Glomerular visceral epithelial cell (primary cell): ENCODE results near the gene STOML1.

Experiments
- DNase-seq: peaks from one replicate; pipeline ENCODE4 v3.0.0-alpha.2; 2016; ENCODE audit errors: extremely low spot score

STOML1 gene, protein sequence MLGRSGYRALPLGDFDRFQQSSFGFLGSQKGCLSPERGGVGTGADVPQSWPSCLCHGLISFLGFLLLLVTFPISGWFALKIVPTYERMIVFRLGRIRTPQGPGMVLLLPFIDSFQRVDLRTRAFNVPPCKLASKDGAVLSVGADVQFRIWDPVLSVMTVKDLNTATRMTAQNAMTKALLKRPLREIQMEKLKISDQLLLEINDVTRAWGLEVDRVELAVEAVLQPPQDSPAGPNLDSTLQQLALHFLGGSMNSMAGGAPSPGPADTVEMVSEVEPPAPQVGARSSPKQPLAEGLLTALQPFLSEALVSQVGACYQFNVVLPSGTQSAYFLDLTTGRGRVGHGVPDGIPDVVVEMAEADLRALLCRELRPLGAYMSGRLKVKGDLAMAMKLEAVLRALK

DNA sequence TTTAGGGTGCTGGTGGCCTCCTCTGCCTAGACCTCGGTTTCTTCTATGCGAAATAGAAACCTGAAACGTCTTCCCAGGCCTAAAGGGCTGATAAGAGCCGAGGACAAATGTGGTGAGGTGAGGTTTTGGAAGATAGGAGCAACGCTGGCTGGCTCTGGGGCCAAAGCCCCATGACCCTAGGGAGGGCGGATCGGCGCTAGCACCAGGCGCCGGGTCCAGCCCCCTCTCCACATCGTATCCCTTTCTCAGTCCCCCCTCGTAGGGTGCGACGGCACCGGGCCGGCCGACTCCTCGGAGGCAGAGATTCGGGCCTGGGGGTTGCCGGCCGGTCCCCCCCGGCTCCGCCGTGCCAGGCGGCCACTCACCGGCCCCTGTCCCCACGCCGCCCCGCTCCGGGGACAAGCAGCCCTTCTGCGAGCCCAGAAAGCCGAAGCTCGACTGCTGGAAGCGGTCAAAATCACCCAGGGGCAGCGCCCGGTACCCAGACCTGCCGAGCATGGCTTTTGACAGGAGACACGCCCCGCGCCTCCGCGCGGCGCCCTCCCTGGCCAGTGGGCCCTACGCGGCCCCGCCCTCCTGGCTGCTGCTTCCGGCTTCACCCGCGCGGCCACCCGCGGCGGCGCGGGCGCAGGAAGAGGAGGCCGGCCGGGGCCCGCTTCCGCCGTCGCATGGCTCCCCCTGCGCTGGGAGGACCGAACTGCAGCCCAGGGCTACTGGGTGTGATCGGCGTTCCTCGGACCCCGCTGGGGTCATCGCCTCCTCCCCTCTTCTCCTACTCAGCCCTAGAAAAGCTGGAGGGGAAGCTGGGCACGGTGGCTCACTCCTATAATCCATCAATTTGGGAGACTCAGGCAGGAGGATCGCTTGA is at the start of gene STOML1:
Gene STOML1, minus strand, starts transcription at position 570 of the 868 bp plus-strand sequence. Its CDS starts 72 bp downstream, at position 498.
- peak; percentile 95 for DNase-seq

DNA sequence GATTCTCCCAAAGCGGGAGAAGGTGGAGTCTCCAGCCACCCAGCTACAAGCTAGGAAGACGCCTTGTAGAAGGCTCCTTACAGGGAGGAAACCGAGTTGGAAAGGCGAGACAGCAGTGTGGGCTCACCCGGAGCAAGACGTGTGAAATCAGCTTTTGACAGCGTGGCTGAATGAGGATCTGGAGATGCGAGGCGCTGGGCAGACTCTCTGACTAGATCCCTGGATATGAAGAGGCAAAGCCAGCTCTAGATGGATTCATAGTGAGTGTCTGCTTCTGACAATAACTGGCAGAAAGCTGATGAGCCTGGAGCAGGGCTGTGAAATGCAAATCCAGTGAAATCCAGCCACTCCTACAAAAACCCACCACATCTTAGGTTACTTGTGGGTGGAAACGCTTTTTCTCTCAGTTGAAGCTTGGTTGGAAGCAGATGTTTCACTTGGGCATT is 49.2 kb upstream of the STOML1 start:
- DNase-seq = no peak

DNA sequence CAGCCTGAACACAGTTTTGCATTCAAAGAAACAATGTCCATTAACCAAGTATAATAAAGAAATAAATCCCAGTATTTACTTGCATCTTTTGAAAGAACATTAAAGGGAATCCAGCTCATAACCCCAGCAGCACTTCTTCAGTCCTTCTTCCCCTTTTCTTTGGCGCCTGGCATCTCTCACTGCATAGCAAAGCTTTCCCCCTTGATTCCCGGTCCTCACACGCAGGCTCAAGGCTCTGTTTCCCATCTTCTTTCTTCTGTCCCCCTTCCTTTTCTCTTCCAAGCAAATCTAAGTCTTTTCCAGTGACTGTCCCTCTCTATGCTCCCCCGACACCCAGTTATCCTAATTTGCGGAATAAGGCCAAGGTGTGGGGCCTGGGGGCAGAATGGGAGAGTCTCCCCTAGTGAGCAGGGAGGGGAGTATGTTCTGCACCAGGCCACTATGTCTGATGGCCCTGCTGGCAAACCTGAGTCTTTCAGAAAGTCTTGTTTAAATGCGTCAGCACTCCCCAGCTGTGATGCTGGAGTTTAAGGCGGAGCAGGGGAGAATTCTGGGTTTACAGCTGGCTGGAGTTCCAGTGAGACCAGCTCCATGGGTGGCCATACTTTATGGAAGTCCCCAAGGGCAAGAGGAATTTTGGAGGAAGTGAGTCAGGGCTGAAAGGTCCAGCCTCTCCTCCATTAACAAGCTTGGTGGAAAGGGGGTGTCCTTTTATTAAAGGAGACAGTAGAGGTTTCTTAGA is 48.2 kb upstream of the STOML1 start:
- peak; percentile 78 for DNase-seq

DNA sequence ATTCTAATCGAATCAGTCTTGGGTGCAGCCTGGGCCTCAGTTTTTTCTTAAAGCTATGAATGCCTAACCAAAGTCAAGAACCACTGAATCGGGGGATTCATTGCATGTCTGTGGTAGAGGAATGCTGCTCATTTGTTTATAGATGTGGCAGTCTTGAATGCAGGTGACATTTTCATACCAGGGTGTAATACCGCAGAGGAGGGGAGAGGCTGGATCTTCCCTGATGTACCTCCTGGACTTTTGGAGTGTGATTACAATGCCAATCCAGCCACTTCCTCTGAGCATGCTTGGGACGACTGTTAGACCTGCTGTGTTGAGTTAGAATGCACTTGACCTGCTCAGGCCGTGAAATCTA is 47.5 kb upstream of the STOML1 start:
- no peak for DNase-seq

DNA sequence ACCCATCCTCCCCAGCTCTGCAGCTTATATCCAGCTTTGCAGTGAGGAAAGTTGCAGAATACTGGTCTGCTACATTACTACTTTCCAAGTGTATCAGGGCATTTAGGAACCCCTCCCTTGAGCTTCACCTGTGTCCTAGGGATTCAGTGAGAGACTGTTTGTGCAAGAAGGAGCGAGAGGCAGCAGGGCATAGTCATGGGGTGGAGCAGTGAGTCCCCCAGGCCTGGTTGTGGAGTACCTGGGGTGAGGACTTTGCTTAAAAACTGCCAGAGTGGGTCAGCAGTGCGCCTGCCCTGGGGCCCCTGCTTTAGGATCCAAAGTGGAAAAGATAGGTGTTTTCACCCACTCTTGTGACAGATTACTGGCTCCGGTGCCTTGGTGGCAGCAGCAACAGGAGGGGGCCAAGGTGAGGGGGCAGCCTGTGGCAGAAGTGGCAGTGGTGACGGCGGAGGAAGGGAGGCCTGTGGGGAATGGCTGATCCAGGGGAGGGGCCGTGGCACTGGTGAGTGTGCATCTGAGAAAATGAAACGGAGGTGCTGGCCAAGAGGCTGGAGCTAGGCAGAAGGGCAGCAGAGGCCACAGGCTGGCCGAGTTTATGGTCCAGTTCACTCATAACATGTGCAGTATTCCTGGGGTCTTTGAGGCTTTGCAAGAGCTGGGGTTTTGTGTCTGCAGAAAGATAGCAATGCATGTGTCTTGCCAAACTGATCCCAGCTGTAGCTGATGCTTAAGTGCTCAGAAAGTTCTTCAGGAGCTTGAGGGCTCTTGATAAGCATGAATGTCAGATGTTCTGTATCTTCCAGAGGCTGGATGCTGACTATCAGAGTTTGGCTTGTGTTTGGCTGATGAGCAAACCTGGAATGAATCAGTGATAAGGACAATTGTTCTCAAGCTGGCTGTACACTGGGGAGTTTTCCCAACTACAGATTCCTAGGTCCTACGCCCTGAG is 46.9 kb upstream of the STOML1 start:
- no peak for DNase-seq

DNA sequence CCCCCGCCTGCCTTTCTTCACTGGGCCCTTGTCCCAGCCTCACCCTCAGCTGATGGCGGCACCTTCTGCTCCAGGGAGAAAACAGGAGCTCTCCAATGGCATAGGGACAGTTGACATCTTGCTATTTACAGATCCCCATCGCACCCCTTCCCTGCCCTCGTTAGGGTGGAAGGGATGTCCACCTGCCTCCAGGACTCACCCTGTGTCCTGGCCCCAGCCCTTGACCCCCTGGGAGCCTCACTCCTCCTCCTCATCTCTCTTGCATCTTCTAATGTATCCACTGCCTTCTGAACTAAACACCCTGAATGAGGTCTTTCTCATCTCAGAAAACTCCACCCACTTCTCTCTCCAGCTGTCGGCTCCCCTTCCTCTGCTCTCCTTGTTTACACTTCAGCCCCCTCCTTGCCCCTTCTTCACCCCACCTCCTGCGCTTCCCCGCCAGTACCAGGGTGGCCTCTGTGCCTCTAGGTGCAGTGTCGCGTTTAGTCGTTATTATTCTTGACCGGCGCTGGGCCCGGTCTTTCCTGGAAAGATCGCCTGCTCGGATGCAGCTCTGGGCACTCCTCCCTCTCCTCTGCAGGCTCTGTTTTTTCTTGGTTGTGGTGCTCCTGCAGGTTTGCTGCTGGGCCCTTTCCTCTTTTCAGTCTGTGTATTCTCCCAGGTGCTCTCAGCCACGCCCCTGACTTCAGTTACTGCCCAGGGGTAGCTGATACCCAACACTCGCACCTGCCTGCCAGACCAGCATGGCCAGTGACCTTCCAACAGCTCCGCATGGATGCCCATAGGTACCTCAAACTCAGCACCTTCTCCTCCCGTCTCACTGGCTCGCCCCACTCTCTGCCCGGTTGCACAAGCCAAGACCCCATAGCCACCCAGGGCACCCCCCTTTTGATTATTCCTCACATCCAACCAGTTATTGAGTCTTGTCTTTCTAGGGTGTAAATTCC is 45.3 kb upstream of the STOML1 start:
- no peak for DNase-seq

DNA sequence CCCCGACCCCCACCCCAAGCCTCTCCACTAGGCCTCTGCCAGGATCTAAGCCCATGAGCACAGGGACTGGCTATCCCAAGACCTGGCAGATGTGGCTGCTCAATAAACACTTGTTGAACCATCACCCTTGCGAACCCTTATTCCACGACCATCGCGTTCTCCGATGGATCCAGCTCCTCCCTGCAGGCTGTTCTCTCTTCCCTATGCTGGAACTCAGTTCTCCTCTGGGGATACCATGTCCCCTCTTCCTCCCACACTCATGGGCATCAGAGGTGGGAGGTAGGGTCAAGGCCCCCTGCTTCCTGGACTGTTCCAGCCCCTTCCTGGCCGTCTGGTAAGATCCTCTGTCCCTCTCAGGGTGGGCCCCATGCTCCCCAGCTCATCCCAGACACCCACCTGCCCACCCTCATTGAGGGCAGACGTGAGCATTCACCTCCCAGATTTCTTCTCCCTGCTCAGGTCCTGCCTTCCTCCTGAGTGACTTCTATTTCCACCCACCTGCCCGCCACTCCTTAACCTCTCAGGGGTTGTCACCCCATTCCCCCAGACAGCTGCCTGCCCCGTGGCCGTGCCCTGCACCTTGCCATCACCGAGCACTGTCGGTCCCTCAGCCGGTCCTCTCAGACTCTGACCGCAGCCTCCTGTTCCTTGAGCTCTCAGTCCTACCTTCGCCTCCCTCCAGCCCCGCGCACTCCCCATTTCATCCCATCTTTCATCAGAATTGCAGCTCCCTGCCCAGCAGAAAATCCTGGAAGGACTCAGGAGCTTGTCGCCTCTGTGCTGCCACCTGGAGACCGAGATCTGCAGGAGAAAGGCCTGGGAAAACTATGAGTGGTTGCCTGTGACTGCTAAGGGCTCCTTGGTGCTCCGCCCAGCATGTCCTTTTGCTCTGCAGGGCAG is 44.4 kb upstream of the STOML1 start:
- peak; percentile 61 for DNase-seq

DNA sequence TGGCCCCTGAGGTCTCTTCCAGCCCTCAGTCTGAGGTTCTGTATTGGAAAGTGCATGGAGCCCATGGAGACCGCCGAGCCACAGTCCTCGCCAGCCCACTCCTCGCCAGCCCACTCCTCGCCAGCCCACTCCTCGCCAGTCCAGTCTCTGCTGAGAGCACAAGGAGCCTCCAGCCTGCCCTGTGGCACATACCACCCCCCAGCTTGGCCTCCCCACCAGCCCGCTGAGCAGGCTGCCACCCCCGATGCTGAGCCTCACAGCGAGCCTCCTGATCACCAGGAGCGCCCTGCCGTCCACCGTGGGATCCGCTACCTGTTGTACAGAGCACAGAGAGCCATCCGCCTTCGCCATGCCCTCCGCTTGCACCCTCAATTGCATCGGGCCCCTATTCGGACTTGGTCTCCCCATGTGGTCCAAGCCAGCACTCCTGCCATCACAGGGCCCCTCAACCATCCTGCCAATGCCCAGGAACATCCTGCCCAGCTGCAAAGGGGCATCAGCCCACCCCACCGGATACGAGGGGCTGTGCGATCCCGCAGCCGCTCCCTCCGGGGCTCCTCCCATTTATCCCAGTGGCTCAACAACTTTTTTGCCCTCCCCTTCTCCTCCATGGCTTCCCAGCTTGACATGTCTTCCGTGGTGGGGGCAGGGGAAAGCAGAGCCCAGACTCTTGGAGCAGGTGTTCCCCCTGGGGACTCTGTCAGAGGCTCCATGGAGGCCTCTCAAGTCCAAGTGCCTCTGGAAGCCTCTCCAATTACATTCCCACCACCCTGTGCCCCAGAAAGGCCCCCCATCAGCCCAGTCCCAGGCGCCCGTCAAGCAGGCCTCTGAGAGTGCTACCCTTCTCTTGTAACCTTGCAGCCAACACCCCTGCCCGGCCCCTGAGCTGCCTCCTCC is 43.3 kb upstream of the STOML1 start:
- no peak for DNase-seq

DNA sequence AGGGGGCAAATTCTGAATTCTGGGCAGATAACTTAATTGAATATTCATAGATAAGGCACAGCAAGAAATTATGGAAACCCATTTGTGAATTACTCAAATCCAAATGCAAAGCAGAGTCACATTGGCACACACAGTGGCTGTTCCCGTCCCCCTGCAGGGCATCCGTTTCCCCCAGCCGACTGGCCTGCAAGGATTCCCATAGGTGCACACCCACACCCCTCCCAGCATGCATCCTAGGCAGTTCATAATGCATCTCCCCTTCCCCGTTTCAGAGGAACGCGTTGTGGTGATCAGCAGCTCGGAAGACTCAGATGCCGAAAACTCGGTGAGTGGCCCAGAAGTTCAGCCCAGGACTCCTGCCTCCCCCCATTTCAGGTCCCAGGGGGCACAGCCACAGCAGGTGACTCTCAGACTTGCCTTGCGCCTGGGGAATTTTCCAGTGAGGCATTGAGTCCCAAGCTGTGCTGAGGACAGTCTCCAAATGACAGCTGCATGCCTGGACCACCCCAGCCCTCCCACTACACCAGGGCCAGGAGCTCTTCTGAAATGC is 42.2 kb upstream of the STOML1 start:
- no peak for DNase-seq

DNA sequence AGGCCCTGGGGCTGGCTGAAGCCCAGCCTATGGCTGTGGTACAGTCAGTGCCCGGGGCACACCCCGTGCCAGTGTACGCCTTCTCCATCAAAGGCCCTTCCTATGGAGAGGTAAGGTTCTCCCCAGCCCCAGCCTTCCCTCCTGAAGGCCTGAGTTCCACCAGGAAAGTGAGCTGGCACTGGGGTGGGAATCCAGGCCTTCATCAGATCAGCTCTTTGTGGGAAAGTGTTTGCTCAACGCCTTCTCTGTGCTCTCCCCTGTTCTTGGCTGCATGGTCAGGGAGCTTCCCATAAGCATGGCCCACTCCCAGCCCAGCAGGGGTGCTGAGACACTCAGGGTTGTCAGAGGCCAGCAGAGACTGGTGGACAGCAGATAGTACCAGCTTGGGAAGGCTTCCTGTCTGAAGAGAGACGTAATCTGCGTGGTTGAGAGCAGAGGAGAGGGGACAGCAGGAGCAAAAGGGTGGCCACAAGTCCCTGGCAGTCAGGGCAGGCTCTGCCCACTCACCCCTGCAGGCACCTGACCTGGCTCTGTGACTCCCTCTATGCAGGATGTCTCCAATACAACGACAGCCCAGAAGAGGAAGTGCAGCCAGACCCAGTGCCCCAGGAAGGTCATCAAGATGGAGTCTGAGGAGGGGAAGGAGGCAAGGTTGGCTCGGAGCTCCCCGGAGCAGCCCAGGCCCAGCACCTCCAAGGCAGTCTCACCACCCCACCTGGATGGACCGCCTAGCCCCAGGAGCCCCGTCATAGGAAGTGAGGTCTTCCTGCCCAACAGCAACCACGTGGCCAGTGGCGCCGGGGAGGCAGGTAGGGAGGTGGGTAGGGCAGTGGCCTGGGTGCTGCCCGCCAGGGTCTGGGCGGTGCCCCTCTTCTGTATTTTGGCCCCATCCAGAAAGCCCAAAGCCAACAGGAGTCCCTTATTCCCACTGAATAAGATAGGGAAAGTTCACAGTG is 40.8 kb upstream of the STOML1 start:
- no peak for DNase-seq

DNA sequence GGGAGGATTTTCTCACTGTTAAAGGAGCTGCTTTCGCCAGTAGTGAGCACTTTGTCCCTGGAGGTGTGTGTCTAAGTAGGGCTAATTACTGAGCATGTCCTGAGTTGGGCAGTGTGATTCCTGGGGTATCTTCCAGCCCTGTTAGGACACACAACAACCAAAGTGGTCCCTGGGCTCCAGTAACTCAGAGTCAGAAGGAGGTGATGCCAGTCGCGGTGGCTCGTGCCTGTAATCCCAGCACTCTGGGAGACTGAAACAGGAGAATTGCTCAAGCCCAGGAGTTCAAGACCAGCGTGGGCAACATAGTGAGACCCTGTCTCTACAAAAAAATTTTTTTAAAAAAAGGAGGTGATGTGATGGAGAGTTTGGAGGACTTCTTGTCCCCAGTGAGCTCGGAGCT is 40.0 kb upstream of the STOML1 start:
- DNase-seq = no peak

DNA sequence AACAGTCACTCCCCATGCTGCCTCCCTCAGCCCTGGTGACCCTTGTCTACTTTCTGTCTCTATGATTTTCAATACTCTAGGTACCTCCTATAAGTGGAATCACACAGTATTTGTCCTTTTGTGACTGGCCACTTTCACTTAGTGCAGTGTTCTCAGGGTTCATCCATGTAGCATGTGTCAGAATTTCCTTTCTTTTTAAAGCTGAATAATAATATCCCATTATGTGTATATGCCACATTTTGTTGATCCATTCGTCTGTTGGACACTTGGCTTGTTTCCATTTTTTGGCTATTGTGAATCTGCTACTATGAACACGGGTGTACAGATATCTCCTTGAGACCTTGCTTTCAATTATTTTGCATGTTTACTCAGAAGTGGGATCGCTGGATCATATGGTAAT is 36.6 kb upstream of the STOML1 start:
- DNase-seq = no peak

DNA sequence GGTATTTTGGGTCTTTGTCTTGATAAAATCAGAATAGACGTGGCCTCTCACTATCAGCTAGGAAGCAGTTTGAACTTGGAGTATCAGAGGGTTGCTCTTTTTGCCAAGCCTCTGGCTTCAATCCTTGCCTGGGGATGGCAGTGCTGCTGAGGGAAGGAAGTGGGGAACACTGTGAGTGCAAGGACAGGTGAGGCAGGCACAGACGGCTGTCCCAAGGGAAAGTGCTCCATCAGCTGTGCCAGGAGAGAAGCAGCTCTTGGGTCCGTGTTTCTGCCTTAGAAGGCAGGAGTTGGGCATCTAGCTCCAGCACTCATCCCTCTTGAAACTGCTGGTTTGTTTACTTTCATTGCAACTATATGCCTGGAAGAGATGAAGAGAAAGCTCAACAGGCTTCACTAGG is 35.6 kb upstream of the STOML1 start:
- no peak for DNase-seq

DNA sequence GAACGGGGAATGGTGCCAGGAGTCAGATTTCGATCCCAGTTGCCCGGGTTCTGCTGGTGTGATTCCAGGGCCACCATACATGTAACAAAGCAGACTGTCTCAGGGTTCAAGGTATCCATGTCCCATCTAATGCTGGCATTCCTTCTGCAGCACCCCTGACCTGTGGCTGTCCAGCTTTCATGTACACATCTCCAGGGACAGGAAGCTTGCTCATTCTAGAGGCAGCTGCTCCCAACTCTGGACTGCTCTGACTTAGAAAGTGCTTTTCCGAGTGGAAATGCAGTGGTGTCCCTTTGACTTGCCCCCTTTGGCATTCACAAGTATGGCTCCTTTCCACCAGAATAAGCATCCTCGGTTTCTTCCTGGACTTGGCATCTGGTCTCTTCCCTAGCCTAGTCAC is 33.3 kb upstream of the STOML1 start:
- DNase-seq = no peak

DNA sequence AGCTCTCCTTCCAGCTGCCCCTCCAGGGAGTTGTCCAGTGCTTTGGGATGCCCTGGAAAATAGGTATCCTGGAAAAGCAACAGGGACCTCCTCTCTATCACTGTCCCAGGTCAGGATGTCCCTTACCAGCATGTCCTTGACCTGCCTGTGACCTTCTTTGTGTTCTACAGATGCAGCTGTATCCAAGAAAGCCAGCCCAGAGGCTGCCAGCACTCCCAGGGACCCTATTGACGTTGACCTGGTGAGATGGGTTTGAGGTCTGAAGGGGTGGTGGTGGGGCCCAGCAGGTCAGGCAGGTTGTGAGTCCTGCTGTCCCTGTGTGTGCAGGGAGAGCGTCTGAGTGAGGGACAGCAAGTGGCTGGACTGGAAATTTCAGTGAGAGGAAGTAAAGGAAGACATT is 32.6 kb upstream of the STOML1 start:
- no peak for DNase-seq

DNA sequence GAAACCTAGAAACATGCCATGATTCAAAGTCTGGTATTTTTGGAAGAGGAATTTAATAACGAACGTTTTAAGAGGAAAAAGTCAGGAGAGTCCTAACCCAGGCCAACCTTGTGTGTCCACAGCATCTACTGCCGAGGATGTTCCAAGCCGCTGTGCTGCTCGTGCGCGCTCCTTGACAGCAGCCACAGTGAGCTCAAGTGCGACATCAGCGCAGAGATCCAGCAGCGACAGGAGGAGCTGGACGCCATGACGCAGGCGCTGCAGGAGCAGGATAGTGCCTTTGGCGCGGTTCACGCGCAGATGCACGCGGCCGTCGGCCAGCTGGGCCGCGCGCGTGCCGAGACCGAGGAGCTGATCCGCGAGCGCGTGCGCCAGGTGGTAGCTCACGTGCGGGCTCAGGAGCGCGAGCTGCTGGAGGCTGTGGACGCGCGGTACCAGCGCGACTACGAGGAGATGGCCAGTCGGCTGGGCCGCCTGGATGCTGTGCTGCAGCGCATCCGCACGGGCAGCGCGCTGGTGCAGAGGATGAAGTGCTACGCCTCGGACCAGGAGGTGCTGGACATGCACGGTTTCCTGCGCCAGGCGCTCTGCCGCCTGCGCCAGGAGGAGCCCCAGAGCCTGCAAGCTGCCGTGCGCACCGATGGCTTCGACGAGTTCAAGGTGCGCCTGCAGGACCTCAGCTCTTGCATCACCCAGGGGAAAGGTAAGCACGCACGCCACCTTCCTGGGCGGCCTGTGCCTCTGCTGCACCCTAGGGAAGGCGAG is 30.8 kb upstream of the STOML1 start:
- DNase-seq = no peak
